ENCODE results near the gene SLC1A3.

DNA sequence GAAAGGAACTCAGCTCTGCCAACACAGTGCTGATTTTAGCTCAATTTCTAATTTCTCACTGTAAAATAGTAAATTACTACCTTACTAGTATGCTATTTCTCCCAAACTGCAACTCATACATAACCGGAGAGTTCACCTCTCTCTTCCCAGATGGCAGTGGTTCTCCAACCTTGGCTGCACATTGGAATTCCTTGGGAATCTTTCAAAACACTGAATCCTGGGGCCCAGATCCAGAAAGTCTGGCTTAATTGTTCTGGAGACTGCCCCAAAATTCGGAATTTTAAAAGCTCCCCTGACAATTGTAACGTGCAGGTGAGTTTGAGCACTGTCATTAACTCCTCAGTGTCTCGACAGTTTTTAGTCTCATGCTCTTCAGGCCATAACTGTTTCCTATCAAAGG is 100.3 kb downstream of the SLC1A3 start:
- no peak for TF ChIP-seq FOXK2 (IDR thresholded peaks at IDR 0.05)
- TF ChIP-seq ELF4 (IDR thresholded peaks at IDR 0.05) = no peak
- no peak for TF ChIP-seq BHLHE40 (IDR thresholded peaks at IDR 0.05; ENCODE audit: borderline replicate concordance)
- TF ChIP-seq TARDBP (IDR thresholded peaks at IDR 0.05) = no peak
- TF ChIP-seq SP1 (IDR thresholded peaks at IDR 0.05) = no peak
